ENCODE measurements around the gene PACSIN2. TPM values are rescaled to one million over a fixed set of nuclear protein-coding genes. Genes with fewer than 3 reads are reported as not detected.

PACSIN2 gene
- total RNA-seq, 6 experiments from 2014 or later, result 69.8 to 97.3 (median 76.2) TPM

- Mint-ChIP-seq H3K36me3 (ENCODE audit: low read depth) (peaks cover 25% of the 10 kb centered on the region), H3K9me3 (no peaks in the 10 kb centered on the region), H3K4me3 (no peak overlapping the region), H3K27ac (0 out of 2 replicates have a peak overlapping the region, but pooled peaks have one; percentile 2), H3K27me3 (ENCODE audit: insufficient read depth) (peaks cover 1% of the 10 kb centered on the region; the same call in 1 of the 2 replicates), H3K4me1 (ENCODE audit: low read depth) (peaks cover 55% of the 10 kb centered on the region)
- DNase-seq, result no peak
- TF ChIP-seq CTCF (IDR thresholded peaks at IDR 0.05), result no peak
These were observed 63.7 kb downstream of the PACSIN2 start for GRCh38 chr22:42951093-42951710.

GRCh38 chr22:42950281-42950680 is 64.7 kb downstream of the PACSIN2 start:
- Mint-ChIP-seq H3K9me3 (no peaks in the 10 kb centered on the region), H3K36me3 (ENCODE audit: low read depth) (peaks cover 25% of the 10 kb centered on the region), H3K4me3 (no peak overlapping the region), H3K4me1 (ENCODE audit: low read depth) (peaks cover 56% of the 10 kb centered on the region), H3K27ac (no peak overlapping the region), H3K27me3 (ENCODE audit: insufficient read depth) (peaks cover 1% of the 10 kb centered on the region; the same call in 1 of the 2 replicates)
- TF ChIP-seq CTCF (IDR thresholded peaks at IDR 0.05), result no peak
- no peak for DNase-seq

DNA sequence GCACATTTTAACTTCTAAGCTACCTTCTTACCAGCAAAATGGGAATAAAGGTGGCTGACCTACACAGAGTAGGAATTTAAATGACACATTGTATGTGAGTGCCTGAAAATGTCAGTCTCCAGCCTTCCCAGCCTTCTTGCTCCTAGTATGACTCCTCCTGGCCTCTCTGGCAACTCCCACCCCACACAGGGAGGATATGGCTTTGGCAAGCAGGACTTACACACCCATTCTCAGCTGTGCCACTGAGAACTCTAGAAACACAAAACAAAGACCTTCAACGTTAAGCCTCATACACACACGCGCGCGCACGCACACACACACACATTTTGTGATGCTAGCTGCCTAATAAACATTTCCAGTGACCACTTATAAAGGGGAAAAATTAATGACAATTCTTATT is 65.8 kb downstream of the PACSIN2 start:
- H3K27ac Mint-ChIP-seq, result peak overlapping the region; percentile 45
- no peak for TF ChIP-seq CTCF (IDR thresholded peaks at IDR 0.05)
- DNase-seq, result no peak
- H3K36me3 Mint-ChIP-seq (ENCODE audit: low read depth), result peaks cover 17% of the 10 kb centered on the region
- H3K4me3 Mint-ChIP-seq, result no peak overlapping the region
- no peaks in the 10 kb centered on the region; the same call in 1 of the 2 replicates for H3K27me3 Mint-ChIP-seq (ENCODE audit: insufficient read depth)
- peaks cover 58% of the 10 kb centered on the region for H3K4me1 Mint-ChIP-seq (ENCODE audit: low read depth)
- H3K9me3 Mint-ChIP-seq, result no peaks in the 10 kb centered on the region

GRCh38 chr22:42948294-42948693 is 66.7 kb downstream of the PACSIN2 start:
- Mint-ChIP-seq H3K9me3 (no peaks in the 10 kb centered on the region), H3K36me3 (ENCODE audit: low read depth) (peaks cover 17% of the 10 kb centered on the region), H3K4me3 (no peak overlapping the region), H3K27ac (no peak overlapping the region), H3K27me3 (ENCODE audit: insufficient read depth) (no peaks in the 10 kb centered on the region; the same call in 1 of the 2 replicates), H3K4me1 (ENCODE audit: low read depth) (peaks cover 57% of the 10 kb centered on the region)
- no peak for DNase-seq
- no peak for TF ChIP-seq CTCF (IDR thresholded peaks at IDR 0.05)

GRCh38 chr22:42947211-42947990 is 67.5 kb downstream of the PACSIN2 start:
- H3K9me3 Mint-ChIP-seq, result no peaks in the 10 kb centered on the region
- H3K36me3 Mint-ChIP-seq (ENCODE audit: low read depth), result peaks cover 17% of the 10 kb centered on the region
- H3K27me3 Mint-ChIP-seq (ENCODE audit: insufficient read depth), result no peaks in the 10 kb centered on the region; the same call in 1 of the 2 replicates
- TF ChIP-seq CTCF (IDR thresholded peaks at IDR 0.05), result no peak
- H3K4me3 Mint-ChIP-seq, result no peak overlapping the region
- peak overlapping the region; percentile 62 for H3K27ac Mint-ChIP-seq
- peaks cover 61% of the 10 kb centered on the region for H3K4me1 Mint-ChIP-seq (ENCODE audit: low read depth)
- no peak for DNase-seq
